HCT116 (cell line): ENCODE data around the gene EVI5L. TPM values are rescaled to one million over a fixed set of nuclear protein-coding genes. Genes with fewer than 3 reads are reported as not detected.

Experiments used
- ATAC-seq: fragments of 200-7000 bp; cut with Tn5 transposase; 2 replicates; pipeline ENCODE4 v1.9.1; 2020; ENCODE audit warnings: mild to moderate bottlenecking, moderate library complexity
- BruUV-seq: library from RNA; stranded (reverse); fragments of 400-500 nt; replicated peaks from 2 replicates; lab custom pipeline; 2021; lab: Mats Ljungman, UMichigan
- CTCF ChIA-PET: fragments of 300-600 bp; sonication (Branson Sonifier 250); formaldehyde crosslinking; loops from one replicate; lab custom pipeline; 2021; ENCODE audit warnings: antibody characterized with exemption; lab: Charles Lee
- POLR2A ChIA-PET: fragments of 300-600, 350-600 bp; sonication (Branson Sonifier 250); formaldehyde crosslinking; loops from one replicate; lab custom pipeline; 2021; ENCODE audit warnings: antibody characterized with exemption; lab: Charles Lee
- RAD21 ChIA-PET, 2 experiments: fragments of 300-600 bp; sonication (Branson Sonifier 250); formaldehyde crosslinking; loops; one replicate each; lab custom pipeline; 2023; ENCODE audit warnings: low total read pairs in 2 of 2; ENCODE audit not compliant: uncharacterized antibody in 2 of 2, unreplicated experiment in 2 of 2, low non-redundant PET in 1 of 2; lab: Charles Lee
- DNase-seq: peaks from one replicate; pipeline ENCODE4 v3.0.0-alpha.2; 2010; ENCODE audit warnings: low read depth, low spot score
- H2AFZ ChIP-seq: fragments of 200-600 bp; shearing (Covaris generic), sonication (generic); 2 replicates; pipeline ENCODE4 v1.6.1; 2017; ENCODE audit warnings: low read depth, mixed run types, mixed read lengths, antibody characterized with exemption, low read length; ENCODE audit not compliant: poor library complexity, severe bottlenecking
- H3K27ac ChIP-seq: 2 replicates; pipeline ENCODE4 v1.5.1; 2012; ENCODE audit warnings: low read depth, low read length
- H3K27me3 ChIP-seq: fragments of 200-600 bp; sonication (generic); 2 replicates; pipeline ENCODE4 v1.6.1; 2016; ENCODE audit warnings: mixed run types, low read length, mixed read lengths; ENCODE audit not compliant: insufficient read depth
- H3K36me3 ChIP-seq, 2 experiments: fragments of 200-500 bp in 1 of 2; fragments of 200-600 bp in 1 of 2; sonication (Bioruptor generic) in 1 of 2; sonication (generic) in 1 of 2; 2 replicates each; pipeline versions ENCODE4 v1.5.1 to v1.6.1; 2014 to 2016; ENCODE audit warnings: low read length in 2 of 2, inconsistent platforms in 1 of 2, mixed read lengths in 1 of 2, mixed run types in 1 of 2; ENCODE audit not compliant: insufficient read depth in 2 of 2, control insufficient read depth in 1 of 2
- H3K4me1 ChIP-seq, 2 experiments: fragments of 200-600 bp in 1 of 2; sonication (generic) in 1 of 2; 2 replicates each; pipeline versions ENCODE4 v1.5.1 to v1.6.1; 2012 to 2017; ENCODE audit warnings: low read length in 2 of 2, inconsistent platforms in 1 of 2, mild to moderate bottlenecking in 1 of 2, mixed read lengths in 1 of 2, mixed run types in 1 of 2, moderate library complexity in 1 of 2; ENCODE audit not compliant: insufficient read depth in 2 of 2, control insufficient read depth in 1 of 2
- H3K4me2 ChIP-seq: fragments of 200-600 bp; sonication (generic); 2 replicates; pipeline ENCODE4 v1.6.1; 2017; ENCODE audit warnings: mixed run types, low read length, mixed read lengths
- H3K4me3 ChIP-seq, 2 experiments: fragments of 200-600 bp in 1 of 2; sonication (generic) in 1 of 2; replicated peaks in 1 of 2; 2 replicates each; pipeline ENCODE4 v1.5.1; 2011 to 2016; ENCODE audit warnings: low read length in 2 of 2, control low read depth in 1 of 2, low read depth in 1 of 2, mild to moderate bottlenecking in 1 of 2, mixed read lengths in 1 of 2, mixed run types in 1 of 2
- H3K79me2 ChIP-seq: fragments of 200-600 bp; sonication (generic); 2 replicates; pipeline ENCODE4 v1.6.1; 2017; ENCODE audit warnings: mild to moderate bottlenecking, mixed run types, low read length, moderate library complexity, mixed read lengths; ENCODE audit not compliant: insufficient read depth
- H3K9ac ChIP-seq: fragments of 200-600 bp; sonication (generic); 2 replicates; pipeline ENCODE4 v1.6.1; 2016; ENCODE audit warnings: low read length, mixed read lengths
- H3K9me2 ChIP-seq: fragments of 200-600 bp; sonication (generic), shearing (Covaris generic); 2 replicates; pipeline ENCODE4 v1.6.1; 2017; ENCODE audit warnings: mixed run types, mild to moderate bottlenecking, moderate library complexity; ENCODE audit not compliant: insufficient read depth
- H3K9me3 ChIP-seq, 2 experiments: fragments of 200-500 bp in 1 of 2; fragments of 200-600 bp in 1 of 2; sonication (Bioruptor generic) in 1 of 2; sonication (generic) in 1 of 2; 2 replicates each; pipeline ENCODE4 v1.6.1; 2014 to 2017; ENCODE audit warnings: low read length in 2 of 2, mixed read lengths in 2 of 2, inconsistent platforms in 1 of 2, low read depth in 1 of 2, mild to moderate bottlenecking in 1 of 2, mixed run types in 1 of 2, moderate library complexity in 1 of 2; ENCODE audit not compliant: control insufficient read depth in 1 of 2, insufficient read depth in 1 of 2
- H4K20me1 ChIP-seq: fragments of 200-600 bp; sonication (generic), shearing (Covaris generic); 2 replicates; pipeline ENCODE4 v1.6.1; 2017; ENCODE audit warnings: mixed run types, mild to moderate bottlenecking, moderate library complexity; ENCODE audit not compliant: insufficient read depth
- CEBPB ChIP-seq: IDR thresholded peaks from 2 replicates; pipeline ENCODE4 v1.6.1; 2012; ENCODE audit warnings: low read depth
- ELF1 ChIP-seq: IDR thresholded peaks from 2 replicates; pipeline ENCODE4 v1.6.1; 2012; ENCODE audit warnings: low read depth, borderline replicate concordance
- EZH2 ChIP-seq: fragments of 200-600 bp; sonication (generic); IDR thresholded peaks from 2 replicates; pipeline ENCODE4 v1.6.1; 2017; ENCODE audit warnings: antibody characterized with exemption, mixed run types
- FOSL1 ChIP-seq: IDR thresholded peaks from 2 replicates; pipeline ENCODE4 v1.6.1; 2012; ENCODE audit warnings: low read depth
- JUND ChIP-seq: IDR thresholded peaks from 2 replicates; pipeline ENCODE4 v1.6.1; 2012
- MAX ChIP-seq: IDR thresholded peaks from 2 replicates; pipeline ENCODE4 v1.6.1; 2012
- POLR2A ChIP-seq: IDR thresholded peaks from 2 replicates; pipeline ENCODE4 v1.7.0; 2011; ENCODE audit warnings: borderline replicate concordance; ENCODE audit not compliant: insufficient read depth, insufficient read length; ENCODE audit errors: extremely low read depth
- RAD21 ChIP-seq: IDR thresholded peaks from 2 replicates; pipeline ENCODE4 v1.6.1; 2012; ENCODE audit warnings: low read depth, mild to moderate bottlenecking
- SIN3A ChIP-seq: IDR thresholded peaks from 2 replicates; pipeline ENCODE4 v1.6.1; 2012; ENCODE audit warnings: low read depth
- TCF7L2 ChIP-seq: IDR thresholded peaks from 2 replicates; pipeline ENCODE4 v1.7.0; 2011; ENCODE audit warnings: borderline replicate concordance, inconsistent platforms; ENCODE audit not compliant: insufficient read depth, insufficient read length; ENCODE audit errors: extremely low read depth
- YY1 ChIP-seq: IDR thresholded peaks from 2 replicates; pipeline ENCODE4 v1.6.1; 2011; ENCODE audit warnings: low read length, low read depth, moderate library complexity, mild to moderate bottlenecking; ENCODE audit not compliant: insufficient replicate concordance; ENCODE audit errors: extremely low read depth
- ZFX ChIP-seq: fragments of 450-650 bp; IDR thresholded peaks from 2 replicates; pipeline ENCODE4 v1.6.1; 2017
- intact Hi-C: fragments of 100-400 bp; cut with micrococcal nuclease; formaldehyde crosslinking; loops from 2 replicates; pipeline ENCODE4 v1.10.0; 2022
- total RNA-seq: library from RNA; stranded (reverse); gene quantifications from one replicate; pipeline ENCODE4 v1.2.1, GENCODE V29; 2021; ENCODE audit not compliant: unreplicated experiment
- TF ChIP-seq, protein P1 (sequence below), 3 experiments: fragments of 200-600 bp in 1 of 3; sonication (generic) in 1 of 3; IDR thresholded peaks in 2 of 3; conservative IDR thresholded peaks in 1 of 3; 2 replicates each; pipeline ENCODE4 v1.5.1; 2012 to 2017; ENCODE audit warnings: low read depth in 2 of 3, low read length in 2 of 3, antibody characterized with exemption in 1 of 3, borderline replicate concordance in 1 of 3, control low read depth in 1 of 3, mild to moderate bottlenecking in 1 of 3, mixed read lengths in 1 of 3, mixed run types in 1 of 3, moderate library complexity in 1 of 3; ENCODE audit not compliant: insufficient read depth in 1 of 3
- TF ChIP-seq, protein P2 (sequence below): IDR thresholded peaks from 2 replicates; pipeline ENCODE4 v1.6.1; 2012

EVI5L gene
- total RNA-seq, 1 experiment from 2014 or later: 15.0 TPM

DNA sequence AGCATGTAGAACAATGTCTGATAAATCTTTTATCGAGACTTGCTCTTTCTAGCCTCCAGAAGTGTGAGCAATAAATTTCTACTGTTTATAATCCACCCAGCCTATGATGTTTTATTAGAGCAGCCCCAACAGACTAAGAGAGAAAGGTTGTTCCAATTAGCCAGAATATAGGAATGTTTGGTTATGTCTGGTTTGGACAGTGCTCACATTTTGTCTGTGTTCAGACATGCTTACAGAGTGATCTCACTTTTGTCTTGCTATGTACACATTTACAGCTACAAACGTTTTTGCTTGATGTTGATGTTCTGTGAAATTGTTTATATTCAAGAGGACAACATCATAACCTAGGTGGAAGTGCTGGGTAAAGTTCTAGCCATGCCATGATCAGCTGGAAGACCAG lies 18.0 kb upstream of the EVI5L start:
- Histone ChIP-seq H3K4me3 (no peak overlapping the region), H3K4me1 (peaks cover 12 to 13% of the 10 kb centered on the region in 2 experiments; a peak in 3 of 4 replicates), H3K79me2 (no peaks in the 10 kb centered on the region), H3K27ac (no peak overlapping the region), H3K9me2 (no peaks in the 10 kb centered on the region), H3K9me3 (no peaks in the 10 kb centered on the region), H4K20me1 (no peaks in the 10 kb centered on the region), H3K4me2 (no peak overlapping the region), H3K9ac (no peak overlapping the region), H2AFZ (no peak overlapping the region), H3K27me3 (no peaks in the 10 kb centered on the region), H3K36me3 (no peaks in the 10 kb centered on the region)
- CTCF ChIA-PET: interaction anchor here (2.1 kb wide), 1 partner anchor 12 kb away, joined by 6 read pairs; no protein-coding TSS in a partner anchor
- RAD21 ChIA-PET: no interaction called here
- DNase-seq (no peak), ATAC-seq (no peak)
- no TSS peak for BruUV-seq
- POLR2A ChIA-PET: no interaction called here
- intact Hi-C loops: no loop called here
- TF ChIP-seq POLR2A (no peak), ELF1 (no peak), JUND (no peak), SIN3A (no peak), EZH2 (no peak), RAD21 (no peak)
- TF ChIP-seq, protein P1, sequence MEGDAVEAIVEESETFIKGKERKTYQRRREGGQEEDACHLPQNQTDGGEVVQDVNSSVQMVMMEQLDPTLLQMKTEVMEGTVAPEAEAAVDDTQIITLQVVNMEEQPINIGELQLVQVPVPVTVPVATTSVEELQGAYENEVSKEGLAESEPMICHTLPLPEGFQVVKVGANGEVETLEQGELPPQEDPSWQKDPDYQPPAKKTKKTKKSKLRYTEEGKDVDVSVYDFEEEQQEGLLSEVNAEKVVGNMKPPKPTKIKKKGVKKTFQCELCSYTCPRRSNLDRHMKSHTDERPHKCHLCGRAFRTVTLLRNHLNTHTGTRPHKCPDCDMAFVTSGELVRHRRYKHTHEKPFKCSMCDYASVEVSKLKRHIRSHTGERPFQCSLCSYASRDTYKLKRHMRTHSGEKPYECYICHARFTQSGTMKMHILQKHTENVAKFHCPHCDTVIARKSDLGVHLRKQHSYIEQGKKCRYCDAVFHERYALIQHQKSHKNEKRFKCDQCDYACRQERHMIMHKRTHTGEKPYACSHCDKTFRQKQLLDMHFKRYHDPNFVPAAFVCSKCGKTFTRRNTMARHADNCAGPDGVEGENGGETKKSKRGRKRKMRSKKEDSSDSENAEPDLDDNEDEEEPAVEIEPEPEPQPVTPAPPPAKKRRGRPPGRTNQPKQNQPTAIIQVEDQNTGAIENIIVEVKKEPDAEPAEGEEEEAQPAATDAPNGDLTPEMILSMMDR (IDR thresholded peaks at IDR 0.05 in 2 of 3, conservative IDR thresholded peaks at IDR 0.05 in 1 of 3; ENCODE audit: borderline replicate concordance in 1 of 3, insufficient read depth in 1 of 3, low read depth in 2 of 3, low read length in 2 of 3): no peak

GRCh38 chr19:7815325-7815724 lies 14.7 kb upstream of the EVI5L start:
- BruUV-seq: no TSS peak
- CTCF ChIA-PET: no interaction called here
- no peaks in the 10 kb centered on the region for H3K9me2 ChIP-seq
- H2AFZ ChIP-seq: no peak overlapping the region
- H4K20me1 ChIP-seq: no peaks in the 10 kb centered on the region
- no peak overlapping the region for H3K4me2 ChIP-seq
- H3K27ac ChIP-seq: no peak overlapping the region
- ATAC-seq (no peak), DNase-seq (no peak)
- H3K9me3 ChIP-seq: peaks cover 0 to 5% of the 10 kb centered on the region in 2 experiments; a peak in 2 of 4 replicates
- intact Hi-C loops: no loop called here
- RAD21 ChIA-PET: no interaction called here
- no peak overlapping the region for H3K9ac ChIP-seq
- H3K4me3 ChIP-seq: no peak overlapping the region
- POLR2A ChIA-PET: no interaction called here
- no peaks in the 10 kb centered on the region for H3K4me1 ChIP-seq
- H3K27me3 ChIP-seq: no peaks in the 10 kb centered on the region
- no peaks in the 10 kb centered on the region for H3K36me3 ChIP-seq
- no peaks in the 10 kb centered on the region for H3K79me2 ChIP-seq
- TF ChIP-seq, protein P1 (IDR thresholded peaks at IDR 0.05 in 2 of 3, conservative IDR thresholded peaks at IDR 0.05 in 1 of 3; ENCODE audit: borderline replicate concordance in 1 of 3, insufficient read depth in 1 of 3, low read depth in 2 of 3, low read length in 2 of 3): no peak
- TF ChIP-seq MAX (no peak), POLR2A (no peak), FOSL1 (no peak), ZFX (no peak), TCF7L2 (no peak), RAD21 (no peak), YY1 (no peak), CEBPB (no peak)
- TF ChIP-seq, protein P2, sequence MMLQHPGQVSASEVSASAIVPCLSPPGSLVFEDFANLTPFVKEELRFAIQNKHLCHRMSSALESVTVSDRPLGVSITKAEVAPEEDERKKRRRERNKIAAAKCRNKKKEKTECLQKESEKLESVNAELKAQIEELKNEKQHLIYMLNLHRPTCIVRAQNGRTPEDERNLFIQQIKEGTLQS: no peak
